GM19395 (cell line): ENCODE measurements around the gene ACSL4.
"Not testable (repeated sequence)": the region's sequence is repeated elsewhere in the genome, so short reads cannot be mapped to it uniquely, and the experiment has no call there.

Experiments
- ATAC-seq: cut with Tn5 transposase; IDR thresholded peaks from one replicate; pipeline ENCODE4 v1.9.1; 2021; ENCODE audit warnings: mild to moderate bottlenecking, moderate library complexity; ENCODE audit not compliant: unreplicated experiment

The ACSL4 gene

DNA sequence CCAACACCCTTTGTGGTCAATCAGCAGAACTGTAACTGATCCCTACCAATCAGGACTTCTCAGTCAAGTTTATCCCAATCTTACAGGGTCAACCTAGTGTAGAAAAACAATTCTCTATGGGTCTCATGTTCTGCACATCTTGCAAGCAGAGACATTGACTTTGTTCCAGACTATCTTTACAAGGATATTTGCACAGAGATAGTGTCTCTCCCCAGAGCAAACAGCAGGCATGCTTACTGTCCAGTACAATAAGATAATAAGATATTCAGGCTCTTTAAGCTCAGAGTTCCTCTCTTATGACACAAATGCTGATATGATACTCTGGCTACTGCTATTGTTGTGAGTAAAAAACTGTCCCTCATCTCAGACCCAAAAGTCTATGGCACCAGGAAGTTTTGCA, 53.2 kb downstream of the ACSL4 start:
- ATAC-seq: no peak

- no peak for ATAC-seq
Measured at GRCh38 chrX:109672239-109672638, 60.8 kb downstream of the ACSL4 start.

- not testable (repeated sequence) for ATAC-seq
Measured at GRCh38 chrX:109671170-109671569, 61.9 kb downstream of the ACSL4 start.

GRCh38 chrX:109667986-109668385, 65.1 kb downstream of the ACSL4 start:
- ATAC-seq: no peak

DNA sequence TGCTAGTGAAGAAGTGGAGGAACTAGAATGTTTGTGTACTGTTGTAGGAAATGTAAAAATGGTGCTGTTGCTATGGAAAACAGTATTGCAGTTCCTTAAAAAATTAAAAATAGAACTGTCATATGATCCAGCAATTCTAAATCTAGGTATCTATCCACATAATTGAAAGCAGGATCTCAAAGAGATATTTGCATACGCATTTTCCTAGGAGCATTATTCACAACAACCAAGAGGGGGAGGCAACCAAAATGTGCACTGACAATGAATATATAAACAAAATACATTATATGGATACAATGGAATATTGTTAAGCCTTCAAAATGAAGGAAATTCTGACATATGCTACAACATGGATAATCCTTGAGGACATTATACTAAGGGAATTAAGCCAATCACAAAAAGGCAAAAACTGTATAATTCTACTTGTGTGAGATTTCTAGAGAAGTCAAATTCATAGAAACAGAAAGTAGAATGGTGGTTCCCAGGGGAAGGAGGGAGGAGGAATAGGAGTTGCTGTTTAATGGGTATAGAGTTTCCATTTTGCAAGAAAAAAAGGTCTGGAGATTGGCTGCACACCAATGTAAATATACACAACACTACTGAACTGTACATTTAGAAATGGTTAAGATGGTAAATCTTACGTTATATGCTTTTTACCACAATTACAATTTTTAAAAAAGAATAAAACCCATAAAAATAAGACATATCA, 72.5 kb downstream of the ACSL4 start:
- ATAC-seq: no peak

DNA sequence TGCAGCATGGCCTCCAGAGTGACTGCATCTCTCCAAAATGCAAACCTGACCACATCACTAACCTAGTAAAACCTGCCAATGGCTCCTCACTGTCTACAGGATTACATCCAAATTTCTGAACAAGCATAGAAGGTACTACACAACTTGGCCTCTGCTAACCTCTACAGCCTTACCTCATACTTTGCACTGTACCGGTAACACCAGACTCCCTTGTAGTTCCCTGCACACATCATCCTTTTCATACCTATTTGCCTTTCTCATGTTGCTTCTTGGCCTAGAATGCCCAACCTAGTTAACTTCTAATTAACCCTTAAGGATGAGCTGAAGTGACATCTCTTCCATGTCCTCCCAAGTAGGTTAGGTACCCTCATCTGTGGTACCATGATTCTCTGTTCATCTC, 74.7 kb downstream of the ACSL4 start:
- no peak for ATAC-seq

GRCh38 chrX:109657364-109657763, 75.7 kb downstream of the ACSL4 start:
- ATAC-seq: not testable (repeated sequence)

DNA sequence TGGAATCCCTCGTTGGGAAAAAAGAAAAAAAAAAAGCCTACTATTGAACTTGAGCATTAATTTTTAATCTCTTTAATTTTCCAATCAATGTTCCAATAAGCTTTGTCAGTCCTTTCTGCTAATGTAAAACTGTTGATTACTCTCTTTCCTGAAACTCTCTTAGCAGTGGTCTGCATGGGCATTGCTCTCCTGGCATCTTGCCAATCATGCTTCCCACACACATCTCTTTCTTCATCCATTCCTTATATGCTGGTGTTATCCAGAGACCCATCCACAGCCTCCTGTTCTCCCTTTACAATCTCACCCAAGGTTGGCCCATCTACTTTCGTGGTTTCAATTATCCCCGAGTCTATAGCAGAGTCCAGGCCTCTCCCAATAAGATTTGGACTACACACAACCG, 76.3 kb downstream of the ACSL4 start:
- no peak for ATAC-seq

DNA sequence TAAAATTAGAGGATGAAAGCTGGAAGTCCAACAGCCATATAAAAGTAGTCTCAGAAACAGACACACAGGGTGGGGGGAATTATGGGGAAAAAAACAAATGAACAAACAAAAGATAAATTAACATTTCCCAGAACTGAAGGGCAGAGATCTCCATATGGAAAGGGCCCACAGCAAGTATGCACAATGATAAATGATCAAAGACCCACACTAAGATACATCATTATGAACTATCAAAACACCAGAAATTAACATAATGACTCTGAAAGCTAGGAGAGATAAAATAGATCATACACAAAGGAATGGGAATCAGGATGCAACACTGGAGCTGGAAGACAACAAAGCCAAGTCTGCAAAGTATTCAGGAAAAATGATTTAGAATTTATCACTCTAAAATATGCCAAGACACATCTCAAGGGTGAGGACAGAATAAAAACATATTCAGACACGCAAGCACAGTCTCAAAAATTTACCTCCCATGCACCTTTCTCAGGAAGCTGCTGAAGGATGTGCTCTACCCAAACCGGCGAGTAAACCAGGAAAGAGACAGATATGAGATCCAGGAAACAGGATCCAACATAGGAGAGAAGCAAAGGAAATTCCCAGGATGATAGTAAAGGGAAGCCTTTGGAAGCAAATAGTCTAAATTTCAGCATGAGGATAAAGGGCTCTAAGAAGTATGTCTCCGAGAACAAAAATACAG, 77.4 kb downstream of the ACSL4 start:
- ATAC-seq: no peak

DNA sequence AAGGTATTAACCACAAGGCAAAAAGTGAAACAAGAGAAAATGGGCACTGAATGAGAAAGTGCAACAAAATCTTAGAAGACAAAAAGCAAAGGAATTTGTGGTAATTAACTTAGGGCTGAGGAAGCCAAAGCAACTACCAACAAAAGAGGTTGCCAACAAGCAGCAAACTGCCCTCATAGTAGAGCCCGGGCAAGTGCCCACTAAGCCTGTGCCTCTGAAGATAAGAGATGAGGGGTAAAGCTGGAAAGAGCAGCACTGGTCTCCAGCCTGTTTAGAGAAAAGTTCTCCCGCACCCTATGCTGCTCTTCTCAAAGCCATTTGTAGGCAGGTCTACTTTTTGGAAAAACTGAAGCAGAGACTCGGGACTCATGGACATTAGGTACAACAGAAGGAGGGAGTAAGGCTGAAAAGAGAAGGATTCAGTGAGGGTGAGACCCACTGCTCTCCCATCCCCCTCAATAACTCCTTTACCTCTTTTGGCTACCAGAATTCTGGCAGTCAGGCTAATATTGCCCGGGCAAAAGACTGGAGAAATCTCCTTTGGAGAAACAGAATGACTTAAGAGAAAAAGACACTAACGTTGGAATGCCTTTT, 78.4 kb downstream of the ACSL4 start:
- ATAC-seq: no peak

DNA sequence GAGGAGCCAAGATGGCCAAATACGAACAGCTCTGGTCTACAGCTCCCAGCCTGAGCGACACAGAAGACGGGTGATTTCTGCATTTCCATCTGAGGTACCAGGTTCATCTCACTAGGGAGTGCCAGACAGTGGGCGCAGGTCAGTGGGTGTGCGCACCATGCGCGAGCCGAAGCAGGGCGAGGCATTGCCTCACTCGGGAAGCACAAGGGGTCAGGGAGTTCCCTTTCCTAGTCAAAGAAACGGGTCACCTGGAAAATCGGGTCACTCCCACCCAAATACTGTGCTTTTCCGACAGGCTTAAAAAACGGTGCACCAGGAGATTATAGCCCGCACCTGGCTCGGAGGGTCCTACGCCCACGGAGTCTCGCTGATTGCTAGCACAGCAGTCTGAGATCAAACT, 88.4 kb downstream of the ACSL4 start:
- not testable (repeated sequence) for ATAC-seq

DNA sequence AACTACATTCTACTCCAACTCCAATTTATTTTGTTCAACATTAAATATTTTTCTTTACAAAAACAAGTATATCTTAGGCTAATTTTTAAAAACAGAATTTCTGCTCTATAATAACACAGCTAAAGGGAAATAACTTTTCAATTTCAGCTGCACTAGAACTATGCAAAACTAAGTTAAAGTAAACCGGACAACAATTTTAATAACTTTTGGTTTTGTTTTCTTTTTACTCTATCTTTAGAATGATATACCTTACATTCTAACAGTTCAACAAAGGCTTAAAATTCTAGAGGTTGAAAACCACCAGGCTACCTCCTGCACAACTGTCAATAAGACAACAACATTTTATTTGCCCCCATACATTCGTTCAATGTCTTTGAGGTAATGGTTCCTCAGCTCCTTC, 89.4 kb downstream of the ACSL4 start:
- ATAC-seq: no peak

DNA sequence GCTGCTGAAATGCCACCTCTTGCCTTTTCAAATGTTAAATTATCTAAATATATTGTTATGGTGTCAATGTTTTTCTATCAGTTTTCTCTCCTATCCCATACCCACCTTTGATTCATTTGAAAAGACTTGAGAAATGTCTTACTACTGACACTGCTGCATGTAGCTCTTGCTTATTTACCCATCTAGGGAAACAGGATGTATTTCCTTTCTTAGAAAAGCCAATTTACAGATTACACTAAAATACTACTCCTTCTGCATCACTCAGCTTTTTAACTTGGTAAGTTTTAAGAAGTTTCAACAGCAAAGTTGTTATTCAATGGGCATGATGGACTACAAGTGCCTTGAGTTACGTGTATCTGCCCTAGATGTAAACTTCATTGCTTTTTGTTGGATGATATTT, 94.9 kb downstream of the ACSL4 start:
- no peak for ATAC-seq

DNA sequence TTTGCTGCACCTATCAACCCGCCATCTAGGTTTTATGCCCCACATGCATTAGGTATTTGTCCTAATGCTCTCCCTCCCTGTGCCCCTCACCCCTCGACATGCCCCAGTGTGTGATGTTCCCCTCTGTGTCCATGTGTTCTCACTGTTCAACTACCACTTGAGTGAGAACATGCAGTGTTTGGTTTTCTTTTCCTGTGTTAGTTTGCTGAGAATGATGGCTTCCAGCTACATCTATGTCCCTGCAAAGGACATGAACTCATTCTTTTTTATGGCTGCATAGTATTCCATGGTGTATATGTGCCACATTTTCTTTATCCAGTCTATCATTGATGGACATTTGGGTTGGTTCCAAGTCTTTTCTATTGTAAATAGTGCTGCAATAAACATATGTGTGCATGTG, 95.6 kb downstream of the ACSL4 start:
- ATAC-seq: not testable (repeated sequence)

DNA sequence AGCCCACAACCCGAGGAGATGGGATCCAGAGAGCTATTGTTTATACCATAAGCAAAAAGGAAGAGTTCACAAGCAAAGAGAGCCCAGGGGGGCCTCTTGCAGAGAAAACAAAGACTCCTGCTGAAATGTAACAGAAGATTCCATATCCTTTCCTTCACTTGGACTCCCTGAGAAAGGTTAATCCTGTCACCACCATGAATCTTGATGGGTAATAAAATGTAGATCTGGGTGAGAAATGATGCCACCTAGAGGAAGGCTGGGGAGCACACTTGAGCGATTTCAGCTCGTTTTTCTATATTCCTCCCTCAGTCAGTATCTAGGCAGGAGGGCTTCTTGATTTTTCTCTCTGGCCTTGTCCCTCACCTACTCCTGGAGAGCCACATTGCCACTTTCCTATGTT, 97.9 kb downstream of the ACSL4 start:
- ATAC-seq: peak; percentile 61

GRCh38 chrX:109632906-109633504, 100.1 kb downstream of the ACSL4 start:
- no peak for ATAC-seq

- no peak for ATAC-seq
Measured at GRCh38 chrX:109629310-109629709, 103.7 kb downstream of the ACSL4 start.

- no peak for ATAC-seq
Measured at GRCh38 chrX:109626637-109627036, 106.4 kb downstream of the ACSL4 start.

DNA sequence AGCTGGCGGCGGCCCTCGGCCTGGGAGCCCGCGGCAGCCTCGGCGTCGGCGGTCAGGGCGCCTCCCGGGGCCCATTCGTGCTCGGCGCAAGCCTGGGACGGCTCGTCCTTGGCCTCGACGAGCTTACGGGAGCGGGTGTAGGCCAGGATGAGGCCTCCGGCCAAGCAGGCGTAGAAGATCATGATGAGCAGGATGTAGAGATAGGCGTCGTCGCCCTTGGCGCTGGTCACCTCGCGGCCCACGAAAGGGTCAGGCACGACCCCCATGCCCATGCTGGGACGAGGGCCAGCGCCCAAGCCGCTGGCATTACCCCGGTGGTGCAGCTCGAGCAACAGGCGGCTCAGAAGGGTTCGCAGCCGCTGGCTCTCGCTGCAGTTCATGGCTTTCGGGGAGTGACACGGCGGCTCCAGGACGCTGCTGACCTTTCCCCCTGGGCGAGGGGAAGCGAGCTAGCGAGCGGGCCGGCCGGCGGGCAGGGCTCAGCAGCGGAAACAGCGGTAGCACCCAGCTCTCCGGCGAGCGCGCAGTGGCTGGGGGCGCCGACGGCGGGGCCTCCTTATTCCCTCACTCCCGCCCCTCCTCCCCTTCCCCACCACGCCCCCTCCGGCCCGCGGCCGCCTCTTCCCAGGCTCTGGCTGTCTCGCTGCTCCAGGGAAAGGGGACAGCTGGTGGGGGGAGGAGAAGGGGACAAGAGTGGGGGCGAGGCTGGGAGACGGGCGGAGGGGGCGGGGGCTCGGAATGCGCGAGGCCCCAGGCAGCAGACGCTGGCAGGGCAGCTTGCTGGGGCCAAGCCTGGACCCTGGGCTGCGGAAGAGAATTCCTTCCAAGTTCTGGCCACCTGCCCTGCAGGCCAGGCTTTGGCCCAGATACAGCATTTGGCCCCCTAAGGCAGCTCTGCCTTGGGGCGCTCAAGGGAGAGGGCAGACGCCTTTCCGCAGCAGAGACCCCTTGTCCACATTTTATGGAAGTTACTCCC, 108.1 kb downstream of the ACSL4 start, which contains the start of gene KCNE5:
TSS of gene KCNE5 (minus strand) at position 532 of the 976 bp plus-strand sequence. CDS start at position 380, 152 bp downstream.
- ATAC-seq: no peak

DNA sequence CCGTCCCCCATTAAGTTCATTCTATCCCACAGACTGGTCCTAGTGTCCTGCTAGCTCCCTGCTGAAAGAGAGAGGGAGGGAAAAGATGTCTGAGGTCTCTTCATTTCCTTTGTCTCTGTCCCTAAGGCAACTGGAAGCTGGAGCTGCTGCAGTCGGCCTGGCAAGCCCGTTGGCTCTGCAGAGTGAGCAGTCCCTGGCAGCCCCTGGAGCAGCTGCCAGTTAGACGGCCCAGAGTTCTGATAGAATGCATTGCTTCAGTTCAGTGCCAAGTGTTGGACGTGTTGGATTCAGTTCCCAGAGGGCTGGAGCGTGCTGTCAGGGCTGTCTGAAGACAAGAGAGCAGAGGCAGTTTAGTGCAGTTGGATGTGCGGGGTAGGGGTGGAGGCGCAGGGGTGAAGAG, 109.1 kb downstream of the ACSL4 start:
- no peak for ATAC-seq
